ENCODE results near the gene PCBP3. TPM values are rescaled to one million over a fixed set of nuclear protein-coding genes. Genes with fewer than 3 reads are reported as not detected.
"Not testable (repeated sequence)": the region's sequence is repeated elsewhere in the genome, so short reads cannot be mapped to it uniquely, and the experiment has no call there.

PCBP3 gene
- total RNA-seq, 1 experiment from 2014 or later, result 15.2 TPM

DNA sequence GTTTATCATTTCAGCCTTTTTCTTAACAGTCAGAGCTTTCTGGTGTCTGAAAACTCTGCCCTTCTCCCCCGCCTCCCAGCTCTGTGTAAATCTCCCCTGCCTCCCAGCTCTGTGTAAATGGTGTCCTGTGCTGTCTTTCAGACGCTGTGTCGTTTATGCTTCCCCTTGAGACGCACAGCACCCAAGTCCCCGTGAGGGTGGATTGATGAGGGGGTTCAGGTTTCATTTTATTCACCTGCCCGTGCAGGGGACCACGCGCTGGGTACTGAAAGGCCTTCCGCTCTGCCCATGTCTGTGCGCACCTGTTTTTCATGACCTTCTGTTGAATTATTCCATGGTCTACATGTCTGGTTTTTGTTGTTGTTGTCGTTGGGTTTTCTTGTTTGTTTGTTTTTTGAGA is 229.9 kb downstream of the PCBP3 start:
- Histone ChIP-seq H3K27me3 (replicated peaks) (no peaks in the 10 kb centered on the region), H3K4me1 (replicated peaks) (peaks cover 40% of the 10 kb centered on the region), H3K27ac (no peak overlapping the region), H3K36me3 (peaks cover 2% of the 10 kb centered on the region; the same call in 1 of the 2 replicates), H3K9me3 (replicated peaks) (no peaks in the 10 kb centered on the region), H3K4me3 (no peak overlapping the region)
- peak in 1 of 2 experiments; percentile 15 for DNase-seq (ENCODE audit: low read depth in 1 of 2, low spot score in 2 of 2)

DNA sequence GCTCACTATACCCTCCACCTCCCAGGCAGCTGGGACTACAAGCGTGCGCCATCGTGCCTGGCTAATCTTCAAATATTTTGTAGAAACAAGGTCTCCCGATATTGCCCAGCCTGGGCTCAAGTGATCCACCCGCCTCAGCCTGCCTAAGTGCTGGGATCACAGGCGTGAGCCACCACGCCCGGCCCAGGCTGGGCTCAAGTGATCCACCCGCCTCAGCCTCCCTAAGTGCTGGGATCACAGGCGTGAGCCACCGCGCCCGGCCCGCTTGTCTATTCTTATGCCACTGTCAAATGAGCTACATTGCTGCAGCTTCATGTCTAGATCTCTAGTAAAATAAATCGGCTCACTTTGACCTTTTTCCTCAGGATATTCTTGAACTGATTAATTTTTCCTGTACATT is 230.3 kb downstream of the PCBP3 start:
- peaks cover 38% of the 10 kb centered on the region for H3K4me1 ChIP-seq (replicated peaks)
- no peaks in the 10 kb centered on the region for H3K27me3 ChIP-seq (replicated peaks)
- no peaks in the 10 kb centered on the region for H3K9me3 ChIP-seq (replicated peaks)
- H3K27ac ChIP-seq, result no peak overlapping the region
- peaks cover 2% of the 10 kb centered on the region; the same call in 1 of the 2 replicates for H3K36me3 ChIP-seq
- peak in 1 of 2 experiments; percentile 29 for DNase-seq (ENCODE audit: low read depth in 1 of 2, low spot score in 2 of 2)
- H3K4me3 ChIP-seq, result no peak overlapping the region

DNA sequence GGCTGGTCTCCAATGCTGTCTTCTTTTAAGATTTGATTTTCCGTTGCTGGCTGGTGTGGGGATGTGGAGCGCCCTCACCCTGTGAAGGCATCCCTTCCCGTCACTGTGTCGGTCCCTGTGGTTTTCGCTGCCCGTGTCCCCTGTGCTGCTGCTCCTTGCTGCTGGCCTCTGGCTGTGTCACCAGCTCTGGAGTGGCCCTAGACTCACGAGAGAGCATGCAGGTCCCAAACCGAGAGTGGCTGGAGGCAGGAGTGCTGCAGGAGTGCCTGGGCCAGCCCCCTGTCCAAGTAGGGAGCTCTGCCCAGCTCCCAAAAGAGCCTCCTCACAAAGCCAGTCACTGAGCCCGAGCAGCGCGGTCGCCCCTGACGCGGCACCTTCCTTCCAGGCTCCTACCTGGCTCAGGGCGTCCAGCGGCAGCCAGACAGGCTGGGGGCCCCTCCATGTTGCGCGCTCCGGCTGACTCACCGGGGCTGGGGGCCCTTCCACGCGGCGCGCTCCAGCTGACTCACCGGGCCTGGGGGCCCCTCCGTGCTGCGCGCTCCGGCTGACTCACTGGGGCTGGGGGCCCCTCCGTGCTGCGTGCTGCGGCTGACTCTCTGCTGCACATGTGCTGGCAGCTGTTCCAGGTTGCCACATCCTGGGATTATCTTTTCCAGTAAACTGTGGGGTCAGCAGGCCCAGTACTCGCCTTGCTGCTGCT is 231.3 kb downstream of the PCBP3 start:
- H3K4me3 ChIP-seq, result peak overlapping the region; percentile 13
- DNase-seq (ENCODE audit: low read depth in 1 of 2, low spot score in 2 of 2), result peak; percentile 90 to 94
- no peaks in the 10 kb centered on the region for H3K27me3 ChIP-seq (replicated peaks)
- no peaks in the 10 kb centered on the region for H3K9me3 ChIP-seq (replicated peaks)
- peaks cover 2% of the 10 kb centered on the region; the same call in 1 of the 2 replicates for H3K36me3 ChIP-seq
- H3K4me1 ChIP-seq (replicated peaks), result peaks cover 29% of the 10 kb centered on the region
- peak overlapping the region; percentile 45 for H3K27ac ChIP-seq

DNA sequence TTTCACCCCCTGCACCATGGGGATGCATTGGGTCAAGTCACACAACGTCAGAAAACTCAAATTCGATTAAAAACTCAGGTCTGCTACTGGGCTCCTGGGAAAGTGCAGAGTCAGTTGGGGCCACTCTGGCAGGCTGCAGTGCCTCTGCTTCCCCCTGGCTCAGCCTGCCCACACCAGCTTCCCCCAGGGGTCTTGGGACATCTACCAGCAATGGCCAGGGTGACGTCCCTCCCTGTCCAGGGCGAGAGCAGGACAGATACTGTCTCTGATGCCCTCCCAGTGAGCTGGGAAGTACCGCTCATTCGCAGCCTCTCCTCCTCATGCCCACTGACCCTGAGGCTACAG is 231.9 kb downstream of the PCBP3 start:
- Histone ChIP-seq H3K9me3 (replicated peaks) (no peaks in the 10 kb centered on the region), H3K27me3 (replicated peaks) (no peaks in the 10 kb centered on the region), H3K4me3 (no peak overlapping the region), H3K36me3 (peaks cover 2% of the 10 kb centered on the region; the same call in 1 of the 2 replicates), H3K4me1 (replicated peaks) (peaks cover 29% of the 10 kb centered on the region), H3K27ac (peak overlapping the region; percentile 37)
- DNase-seq (ENCODE audit: low read depth in 1 of 2, low spot score in 2 of 2), result no peak

DNA sequence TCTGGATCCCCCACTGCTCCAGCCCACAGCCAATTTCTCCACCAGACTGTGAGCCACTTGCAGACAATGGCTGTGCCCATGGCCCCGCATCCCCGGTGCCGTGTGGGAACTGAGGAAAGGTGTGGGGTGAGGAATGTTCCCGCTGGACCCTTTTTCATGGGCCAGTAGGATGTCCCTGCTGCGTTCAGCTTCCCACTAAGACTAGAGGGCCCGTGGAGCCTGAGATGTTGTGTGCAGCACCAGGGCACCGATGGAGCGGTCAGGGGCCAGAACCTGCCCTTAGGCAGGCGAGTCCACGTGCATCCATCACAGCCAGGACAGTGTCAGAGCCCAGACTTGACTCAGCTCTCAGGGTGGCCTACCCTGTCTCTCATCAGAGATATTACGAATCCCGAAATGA is 232.4 kb downstream of the PCBP3 start:
- H3K27ac ChIP-seq, result no peak overlapping the region
- peaks cover 29% of the 10 kb centered on the region for H3K4me1 ChIP-seq (replicated peaks)
- H3K9me3 ChIP-seq (replicated peaks), result no peaks in the 10 kb centered on the region
- DNase-seq (ENCODE audit: low read depth in 1 of 2, low spot score in 2 of 2), result no peak
- no peaks in the 10 kb centered on the region for H3K36me3 ChIP-seq
- H3K27me3 ChIP-seq (replicated peaks), result no peaks in the 10 kb centered on the region
- H3K4me3 ChIP-seq, result no peak overlapping the region

DNA sequence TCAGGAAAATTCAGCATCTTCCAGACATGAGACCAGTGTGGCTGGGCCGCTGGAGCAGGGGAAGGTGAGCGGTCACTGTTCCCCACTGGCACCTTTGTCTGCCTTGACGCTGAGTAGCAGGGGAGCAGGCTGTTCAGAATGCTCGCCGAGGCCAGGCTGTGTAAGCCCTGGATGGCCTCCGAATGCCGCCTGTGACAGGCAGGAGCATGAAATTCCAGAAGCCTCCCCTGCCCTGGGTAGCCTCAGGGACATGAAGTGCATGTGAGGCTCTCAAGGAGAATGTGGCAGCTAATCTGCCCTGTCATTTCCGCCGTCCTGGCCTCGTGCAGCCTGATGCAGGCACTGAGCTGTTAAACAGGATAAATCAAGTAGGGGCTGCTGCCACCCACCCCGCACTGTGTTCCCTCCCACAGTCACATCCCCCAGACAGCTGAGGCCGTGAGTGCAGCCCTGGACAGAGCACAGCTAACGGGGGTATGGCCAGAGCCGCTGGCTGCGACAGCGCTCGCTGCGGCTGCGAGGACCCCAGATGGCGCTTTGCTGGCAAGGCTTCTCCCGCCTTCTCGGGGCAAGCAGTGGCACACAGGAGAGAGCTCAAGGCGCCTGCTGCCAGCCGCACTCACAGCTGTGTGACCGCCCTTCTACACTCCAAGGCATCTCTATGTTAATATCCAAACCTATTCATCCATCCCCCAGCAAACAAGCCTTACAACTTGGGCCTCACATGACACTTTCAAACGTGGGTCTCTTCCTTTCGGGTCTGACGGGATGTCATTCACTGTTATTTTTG is 233.1 kb downstream of the PCBP3 start:
- H3K27me3 ChIP-seq (replicated peaks), result no peaks in the 10 kb centered on the region
- no peak overlapping the region for H3K4me3 ChIP-seq
- H3K36me3 ChIP-seq, result no peaks in the 10 kb centered on the region
- H3K27ac ChIP-seq, result no peak overlapping the region
- no peaks in the 10 kb centered on the region for H3K9me3 ChIP-seq (replicated peaks)
- peaks cover 29% of the 10 kb centered on the region for H3K4me1 ChIP-seq (replicated peaks)
- no peak for DNase-seq (ENCODE audit: low read depth in 1 of 2, low spot score in 2 of 2)

DNA sequence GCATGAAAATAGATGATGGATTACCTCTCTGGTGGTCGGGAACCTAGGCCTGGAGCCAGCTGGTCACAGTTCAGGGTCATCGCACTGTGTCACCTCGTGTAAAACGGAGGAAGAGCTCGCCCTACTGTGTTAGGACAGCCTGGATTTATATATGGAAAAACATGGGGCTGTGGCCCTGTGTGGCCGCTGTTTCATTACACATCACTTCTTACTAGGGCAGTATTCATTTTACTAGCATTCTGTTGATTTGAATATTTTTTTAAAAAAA is 233.6 kb downstream of the PCBP3 start:
- no peak for DNase-seq (ENCODE audit: low read depth in 1 of 2, low spot score in 2 of 2)
- Histone ChIP-seq H3K9me3 (replicated peaks) (no peaks in the 10 kb centered on the region), H3K36me3 (no peaks in the 10 kb centered on the region), H3K4me1 (replicated peaks) (peaks cover 29% of the 10 kb centered on the region), H3K4me3 (no peak overlapping the region), H3K27me3 (replicated peaks) (no peaks in the 10 kb centered on the region), H3K27ac (no peak overlapping the region)

DNA sequence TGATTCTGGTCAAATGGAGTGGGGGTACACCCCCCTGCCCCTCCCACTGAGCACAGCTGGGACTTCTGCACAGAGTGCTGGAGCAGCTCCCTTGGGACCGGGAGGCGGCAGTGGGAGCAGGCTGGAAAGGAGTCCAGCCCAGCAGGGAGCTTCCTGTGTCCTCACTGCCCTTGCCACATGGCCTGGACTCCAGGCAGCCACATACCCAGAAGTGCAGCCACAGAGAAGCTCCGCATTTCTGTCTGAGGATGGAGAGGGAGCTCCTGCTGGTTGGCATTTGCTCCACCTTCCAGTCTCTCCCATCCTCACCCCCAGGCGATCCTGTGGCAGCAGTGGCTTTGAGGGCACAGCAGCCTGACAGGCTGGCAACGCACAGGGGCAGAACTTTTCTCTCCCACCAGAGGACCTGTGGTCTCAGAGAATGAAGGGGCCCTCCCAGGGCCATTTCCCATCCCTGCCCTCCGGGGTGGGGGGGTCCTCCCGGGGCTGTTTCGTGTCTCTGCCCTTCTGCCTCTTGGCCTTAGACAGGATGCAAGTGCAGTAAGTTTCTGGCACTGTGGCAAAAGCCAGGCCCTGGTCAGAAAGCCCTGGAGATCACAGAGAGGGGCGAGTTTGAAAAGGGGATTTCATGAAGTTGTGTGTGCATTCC is 234.4 kb downstream of the PCBP3 start:
- no peaks in the 10 kb centered on the region for H3K36me3 ChIP-seq
- H3K9me3 ChIP-seq (replicated peaks), result no peaks in the 10 kb centered on the region
- peaks cover 29% of the 10 kb centered on the region for H3K4me1 ChIP-seq (replicated peaks)
- H3K4me3 ChIP-seq, result no peak overlapping the region
- H3K27me3 ChIP-seq (replicated peaks), result no peaks in the 10 kb centered on the region
- H3K27ac ChIP-seq, result no peak overlapping the region
- DNase-seq (ENCODE audit: low read depth in 1 of 2, low spot score in 2 of 2), result no peak

DNA sequence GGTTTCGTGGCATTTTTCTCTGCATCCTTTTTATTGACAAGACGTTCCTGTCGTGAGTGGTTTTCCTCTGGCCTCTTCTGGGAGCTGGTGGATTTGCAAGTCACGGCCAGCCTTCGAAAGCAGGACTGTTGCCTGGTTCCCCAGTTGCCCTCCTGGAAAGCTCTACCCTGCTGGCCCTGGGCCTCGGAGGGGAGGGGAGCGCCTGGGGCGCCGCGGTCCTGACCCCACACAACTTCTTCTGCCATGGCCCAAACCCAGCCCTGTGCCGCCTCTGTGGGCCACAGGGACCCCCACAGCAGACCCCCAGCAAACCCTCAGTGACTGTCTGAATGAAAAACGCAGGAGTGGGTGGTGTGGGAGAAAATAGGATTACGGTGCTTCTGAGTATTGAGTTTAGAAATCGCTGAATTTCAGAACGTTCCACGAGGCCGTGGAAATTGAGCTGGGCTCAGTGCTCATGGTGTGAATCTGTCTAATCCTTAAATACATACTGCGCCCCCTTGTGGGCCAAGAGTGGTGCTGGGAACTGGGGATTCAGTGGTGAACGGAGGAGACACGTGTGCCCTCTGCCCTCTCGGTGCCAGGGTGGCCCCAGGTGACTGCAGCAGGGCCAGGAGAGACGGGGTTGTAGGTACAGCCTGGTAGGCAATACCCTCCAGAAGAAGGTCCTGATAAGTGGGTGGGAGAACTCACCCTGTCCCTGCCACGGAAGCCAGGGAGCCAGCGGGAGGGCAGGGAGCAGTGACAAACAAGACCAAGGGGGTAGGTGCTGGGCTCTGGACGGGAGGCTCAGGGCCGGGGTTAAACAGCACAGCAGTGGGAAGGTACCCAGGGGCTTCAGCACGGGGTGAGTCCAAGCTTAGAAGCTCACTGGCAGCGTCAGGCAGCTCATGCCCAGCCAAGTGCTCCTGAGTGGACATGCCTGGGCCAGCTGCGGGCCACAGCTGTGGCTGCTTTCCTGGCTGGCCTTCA is 236.9 kb downstream of the PCBP3 start:
- Histone ChIP-seq H3K4me3 (no peak overlapping the region), H3K9me3 (replicated peaks) (no peaks in the 10 kb centered on the region), H3K4me1 (replicated peaks) (peaks cover 17% of the 10 kb centered on the region), H3K36me3 (no peaks in the 10 kb centered on the region), H3K27me3 (replicated peaks) (no peaks in the 10 kb centered on the region), H3K27ac (no peak overlapping the region)
- peak; percentile 55 to 80 for DNase-seq (ENCODE audit: low read depth in 1 of 2, low spot score in 2 of 2)

DNA sequence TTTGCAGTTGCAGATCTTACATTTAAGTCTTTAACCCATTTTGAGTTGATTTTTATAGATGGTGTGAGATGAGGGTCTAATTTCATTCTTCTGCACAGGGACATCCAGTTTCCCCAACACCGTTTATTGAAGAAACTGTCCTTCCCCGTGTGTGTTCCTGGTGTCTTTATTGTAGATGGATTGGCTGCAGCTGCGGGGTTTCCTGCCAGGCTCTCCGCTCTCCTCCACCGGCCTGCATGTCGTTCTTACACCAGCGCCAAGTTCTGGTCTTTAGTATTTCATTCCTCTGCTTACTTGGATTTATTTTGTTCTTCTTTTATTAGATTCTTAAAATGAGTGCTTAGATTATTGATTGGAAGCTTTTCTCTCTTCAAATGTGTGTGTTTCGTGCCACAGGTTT is 239.1 kb downstream of the PCBP3 start:
- no peak overlapping the region for H3K27ac ChIP-seq

DNA sequence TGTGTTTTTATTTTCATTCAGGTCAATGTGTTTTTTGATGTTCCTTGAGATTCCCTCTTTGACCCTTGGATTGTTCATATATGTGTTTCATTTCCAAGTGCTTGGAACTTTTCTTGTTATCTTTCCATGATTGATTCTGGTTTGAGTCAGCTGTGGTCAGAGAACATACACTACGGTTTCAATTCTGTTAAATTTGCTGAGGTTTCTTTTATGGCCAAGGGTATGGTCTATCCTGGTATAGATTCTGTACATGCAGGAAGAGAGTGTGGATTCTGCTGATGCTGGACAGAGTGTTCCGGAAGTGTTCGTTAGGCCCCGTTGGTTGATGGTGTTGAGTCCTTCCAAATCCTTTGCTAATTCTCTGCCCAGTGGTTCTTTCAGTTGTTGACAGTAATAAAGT is 239.6 kb downstream of the PCBP3 start:
- H3K9me3 ChIP-seq (replicated peaks), result no peaks in the 10 kb centered on the region
- no peak overlapping the region for H3K4me3 ChIP-seq
- peaks cover 7% of the 10 kb centered on the region for H3K4me1 ChIP-seq (replicated peaks)
- DNase-seq (ENCODE audit: low read depth in 1 of 2, low spot score in 2 of 2), result no peak
- H3K36me3 ChIP-seq, result no peaks in the 10 kb centered on the region
- H3K27ac ChIP-seq, result no peak overlapping the region
- H3K27me3 ChIP-seq (replicated peaks), result no peaks in the 10 kb centered on the region

More for the DNA sequence above, 239.1 kb downstream of the PCBP3 start:
- no peaks in the 10 kb centered on the region for H3K9me3 ChIP-seq (replicated peaks)
- no peak for DNase-seq (ENCODE audit: low read depth in 1 of 2, low spot score in 2 of 2)
- no peaks in the 10 kb centered on the region for H3K27me3 ChIP-seq (replicated peaks)
- no peaks in the 10 kb centered on the region for H3K36me3 ChIP-seq
- peaks cover 7% of the 10 kb centered on the region for H3K4me1 ChIP-seq (replicated peaks)
- H3K4me3 ChIP-seq, result no peak overlapping the region

DNA sequence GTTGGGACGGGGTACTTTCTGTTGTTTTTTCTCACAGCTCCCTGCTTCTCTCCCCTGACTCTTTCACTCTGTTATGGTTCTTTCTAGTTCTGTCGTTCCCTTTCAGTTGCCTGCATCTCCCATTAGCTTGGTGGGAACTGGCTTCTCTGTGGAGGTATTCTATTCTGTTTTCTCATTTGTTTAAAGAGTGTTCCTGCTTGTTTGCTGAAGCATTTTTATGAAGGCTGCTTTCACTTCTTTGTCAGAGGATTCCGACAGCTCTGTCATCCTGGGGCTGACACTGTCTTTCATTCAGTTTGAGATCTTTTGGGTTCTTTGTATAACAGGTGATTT is 242.0 kb downstream of the PCBP3 start:
- Histone ChIP-seq H3K4me3 (no peak overlapping the region), H3K9me3 (replicated peaks) (no peaks in the 10 kb centered on the region), H3K27ac (no peak overlapping the region), H3K27me3 (replicated peaks) (no peaks in the 10 kb centered on the region), H3K4me1 (replicated peaks) (peaks cover 1% of the 10 kb centered on the region), H3K36me3 (no peaks in the 10 kb centered on the region; the same call in 1 of the 2 replicates)
- DNase-seq (ENCODE audit: low read depth in 1 of 2, low spot score in 2 of 2), result no peak

DNA sequence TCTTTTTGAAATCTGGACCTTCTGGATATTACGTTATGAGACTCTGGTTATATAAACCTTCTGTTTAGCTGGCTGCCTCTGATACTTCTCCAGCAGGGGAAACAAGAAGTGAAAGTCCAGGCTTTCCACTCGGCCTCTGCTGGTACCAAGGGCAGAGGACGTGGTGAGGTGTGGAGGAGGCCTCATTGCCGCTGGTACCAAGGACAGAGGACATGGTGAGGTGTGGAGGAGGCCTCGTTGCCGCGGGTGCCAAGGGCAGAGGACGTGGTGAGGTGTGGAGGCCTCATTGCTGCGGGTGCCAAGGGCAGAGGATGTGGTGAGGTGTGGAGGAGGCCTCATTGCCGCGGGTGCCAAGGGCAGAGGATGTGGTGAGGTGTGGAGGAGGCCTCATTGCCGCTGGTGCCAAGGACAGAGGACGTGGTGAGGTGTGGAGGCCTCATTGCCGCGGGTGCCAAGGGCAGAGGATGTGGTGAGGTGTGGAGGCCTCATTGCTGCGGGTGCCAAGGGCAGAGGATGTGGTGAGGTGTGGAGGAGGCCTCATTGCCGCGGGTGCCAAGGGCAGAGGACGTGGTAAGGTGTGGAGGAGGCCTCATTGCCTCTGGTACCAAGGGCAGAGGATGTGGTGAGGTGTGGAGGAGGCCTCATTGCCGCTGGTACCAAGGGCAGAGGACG is 242.5 kb downstream of the PCBP3 start:
- not testable (repeated sequence) for H3K4me1 ChIP-seq (replicated peaks); H3K36me3 ChIP-seq; H3K4me3 ChIP-seq; H3K27ac ChIP-seq; DNase-seq (ENCODE audit: low read depth in 1 of 2, low spot score in 2 of 2); H3K27me3 ChIP-seq (replicated peaks); H3K9me3 ChIP-seq (replicated peaks)

Measured in SJSA1 (cell line).